ENCODE results near the gene ARHGEF28. TPM values are rescaled to one million over a fixed set of nuclear protein-coding genes. Genes with fewer than 3 reads are reported as not detected.

ARHGEF28 gene
- total and polyA plus RNA-seq, 2 donors (not counting 1 experiment from before 2014, with no cell fraction given) = not detected

GRCh38 chr5:73853091-73853490 is 227.1 kb downstream of the ARHGEF28 start:
- ChIA-PET CTCF (no interaction called here), POLR2A (no interaction called here)
- H3K4me3 ChIP-seq (ENCODE audit: control extremely low read depth in 1 of 5, extremely low read depth in 1 of 5, insufficient read depth in 1 of 5, low read depth in 2 of 5, low read length in 4 of 5) = no peak overlapping the region
- DNase-seq (no peak), ATAC-seq (ENCODE audit: low read depth) (no peak)
- Mint-ChIP-seq H3K9me3 (ENCODE audit: insufficient read depth) (no peaks in the 10 kb centered on the region), H3K4me1 (no peaks in the 10 kb centered on the region), H3K27me3 (peaks cover 11% of the 10 kb centered on the region), H3K4me3 (no peak overlapping the region), H3K27ac (no peak overlapping the region)
- H2AFZ ChIP-seq (ENCODE audit: insufficient read depth, low read depth, low read length, poor library complexity, severe bottlenecking) = no peak overlapping the region
- H3K4me2 ChIP-seq (replicated peaks; ENCODE audit: low read depth, low read length, poor library complexity, severe bottlenecking) = no peak overlapping the region
- WGBS (ENCODE audit: insufficient coverage) = no CpG with 5 or more reads among the region's 4 CpGs
- H3K79me2 ChIP-seq (ENCODE audit: control insufficient read depth, insufficient read depth, low read length) = no peaks in the 10 kb centered on the region
- H4K20me1 ChIP-seq (ENCODE audit: control insufficient read depth, insufficient read depth, low read length, poor library complexity, severe bottlenecking) = no peaks in the 10 kb centered on the region
- no peaks in the 10 kb centered on the region for H3K27me3 ChIP-seq (replicated peaks in 1 of 4; ENCODE audit: control extremely low read depth in 1 of 4, control insufficient read depth in 3 of 4, insufficient read depth in 4 of 4, low read length in 3 of 4)
- H3K36me3 ChIP-seq (replicated peaks in 1 of 2; ENCODE audit: control extremely low read depth in 1 of 2, control insufficient read depth in 1 of 2, extremely low read depth in 1 of 2, insufficient read depth in 2 of 2, low read length in 1 of 2) = no peaks in the 10 kb centered on the region
- intact Hi-C loops (cut with micrococcal nuclease) = no loop called here
- no peaks in the 10 kb centered on the region for H3K9me3 ChIP-seq (ENCODE audit: control extremely low read depth in 1 of 3, control insufficient read depth in 2 of 3, insufficient read depth in 1 of 3, low read length in 2 of 3)
- no peak overlapping the region for H3K27ac ChIP-seq (ENCODE audit: low read length in 2 of 2)
- H3K9ac ChIP-seq (ENCODE audit: low read length) = no peak overlapping the region
- H3K4me1 ChIP-seq (ENCODE audit: control insufficient read depth in 2 of 2, insufficient read depth in 2 of 2, low read length in 2 of 2) = no peaks in the 10 kb centered on the region
- no peak for TF ChIP-seq CTCF (IDR thresholded peaks at IDR 0.05)

GRCh38 chr5:73856997-73857396 is 231.0 kb downstream of the ARHGEF28 start:
- Mint-ChIP-seq H3K9me3 (ENCODE audit: insufficient read depth) (no peaks in the 10 kb centered on the region), H3K4me1 (no peaks in the 10 kb centered on the region), H3K27me3 (peaks cover 8% of the 10 kb centered on the region), H3K4me3 (no peak overlapping the region), H3K27ac (no peak overlapping the region)
- CTCF ChIA-PET = interaction anchor here (0.6 kb wide), 1 partner anchor 856 kb away, joined by 6 read pairs; no protein-coding TSS in a partner anchor
- no peaks in the 10 kb centered on the region for H4K20me1 ChIP-seq (ENCODE audit: control insufficient read depth, insufficient read depth, low read length, poor library complexity, severe bottlenecking)
- H2AFZ ChIP-seq (ENCODE audit: insufficient read depth, low read depth, low read length, poor library complexity, severe bottlenecking) = no peak overlapping the region
- ATAC-seq (ENCODE audit: low read depth) (no peak), DNase-seq (no peak)
- POLR2A ChIA-PET = no interaction called here
- H3K4me2 ChIP-seq (replicated peaks; ENCODE audit: low read depth, low read length, poor library complexity, severe bottlenecking) = no peak overlapping the region
- H3K36me3 ChIP-seq (replicated peaks in 1 of 2; ENCODE audit: control extremely low read depth in 1 of 2, control insufficient read depth in 1 of 2, extremely low read depth in 1 of 2, insufficient read depth in 2 of 2, low read length in 1 of 2) = no peaks in the 10 kb centered on the region
- no peak overlapping the region for H3K9ac ChIP-seq (ENCODE audit: low read length)
- H3K27ac ChIP-seq (ENCODE audit: low read length in 2 of 2) = no peak overlapping the region
- no CpG with 5 or more reads among the region's 5 CpGs for WGBS (ENCODE audit: insufficient coverage)
- no peak for TF ChIP-seq CTCF (IDR thresholded peaks at IDR 0.05)
- no peak for TF ChIP-seq EZH2 (IDR thresholded peaks at IDR 0.05; ENCODE audit: borderline replicate concordance, insufficient read depth, low read depth, low read length, poor library complexity, severe bottlenecking)
- H3K27me3 ChIP-seq (replicated peaks in 1 of 4; ENCODE audit: control extremely low read depth in 1 of 4, control insufficient read depth in 3 of 4, insufficient read depth in 4 of 4, low read length in 3 of 4) = no peaks in the 10 kb centered on the region
- no peaks in the 10 kb centered on the region for H3K9me3 ChIP-seq (ENCODE audit: control extremely low read depth in 1 of 3, control insufficient read depth in 2 of 3, insufficient read depth in 1 of 3, low read length in 2 of 3)
- intact Hi-C loops (cut with micrococcal nuclease) = no loop called here
- H3K79me2 ChIP-seq (ENCODE audit: control insufficient read depth, insufficient read depth, low read length) = no peaks in the 10 kb centered on the region
- H3K4me1 ChIP-seq (ENCODE audit: control insufficient read depth in 2 of 2, insufficient read depth in 2 of 2, low read length in 2 of 2) = no peaks in the 10 kb centered on the region
- no peak overlapping the region for H3K4me3 ChIP-seq (ENCODE audit: control extremely low read depth in 1 of 5, extremely low read depth in 1 of 5, insufficient read depth in 1 of 5, low read depth in 2 of 5, low read length in 4 of 5)

Measured in B cell (primary cell).